Endothelial cell of umbilical vein (primary cell): ENCODE measurements around the gene GOLGA6B. TPM values are rescaled to one million over a fixed set of nuclear protein-coding genes. Genes with fewer than 3 reads are reported as not detected.
"Not testable (repeated sequence)": the region's sequence is repeated elsewhere in the genome, so short reads cannot be mapped to it uniquely, and the experiment has no call there.

Experiments
- BruUV-seq: library from RNA; stranded (reverse); fragments of 400-500 nt; replicated peaks from 2 replicates; lab custom pipeline; 2021; lab: Mats Ljungman, UMichigan
- CTCF ChIA-PET: fragments of 300-600, 350-600 bp; sonication (Branson Sonifier 250); formaldehyde crosslinking; loops from one replicate; lab custom pipeline; 2021; ENCODE audit warnings: antibody characterized with exemption, inconsistent platforms; lab: Charles Lee
- POLR2A ChIA-PET: fragments of 300-600, 350-600 bp; sonication (Branson Sonifier 250); formaldehyde crosslinking; loops from one replicate; lab custom pipeline; 2021; ENCODE audit warnings: antibody characterized with exemption, inconsistent platforms; lab: Charles Lee
- DNase-seq: peaks from one replicate; pipeline ENCODE4 v3.0.0-alpha.2; 2011; ENCODE audit warnings: low read depth, low spot score
- FAIRE-seq: peaks from 2 replicates; lab custom pipeline; 2011; peaks lifted over from hg19 to GRCh38; lab: Jason Lieb, UNC
- H2AFZ ChIP-seq: 2 replicates; pipeline ENCODE4 v1.6.0; 2012; ENCODE audit warnings: low read depth, low read length, control low read depth, inconsistent platforms
- H3K27ac ChIP-seq: 2 replicates; pipeline ENCODE4 v1.5.1; 2011; ENCODE audit warnings: low read depth, mild to moderate bottlenecking, control low read depth, low read length, moderate library complexity; ENCODE audit not compliant: insufficient read depth
- H3K27me3 ChIP-seq, 2 experiments: 2 replicates each; pipeline versions ENCODE4 v1.6.0 to v1.6.1; 2011; ENCODE audit warnings: low read length in 2 of 2, mixed read lengths in 1 of 2; ENCODE audit not compliant: control insufficient read depth in 2 of 2, insufficient read depth in 2 of 2
- H3K36me3 ChIP-seq, 2 experiments: 2 replicates in 1 of 2; 3 replicates in 1 of 2; pipeline ENCODE4 v1.5.1; 2011; ENCODE audit warnings: low read length in 2 of 2, mild to moderate bottlenecking in 1 of 2, moderate library complexity in 1 of 2; ENCODE audit not compliant: control insufficient read depth in 2 of 2, insufficient read depth in 2 of 2; ENCODE audit errors: extremely low read depth in 1 of 2
- H3K4me1 ChIP-seq: 3 replicates; pipeline ENCODE4 v1.5.1; 2011; ENCODE audit warnings: mild to moderate bottlenecking, low read length; ENCODE audit not compliant: control insufficient read depth, insufficient read depth; ENCODE audit errors: extremely low read depth
- H3K4me2 ChIP-seq: 2 replicates; pipeline ENCODE4 v1.6.1; 2011; ENCODE audit warnings: low read length, control low read depth, mixed read lengths; ENCODE audit not compliant: insufficient read depth
- H3K4me3 ChIP-seq, 3 experiments: fragments of 200-600 bp in 1 of 3; sonication (generic), shearing (Covaris generic) in 1 of 3; replicated peaks in 1 of 3; 2 replicates each; pipeline ENCODE4 v1.5.1; 2011 to 2016; ENCODE audit warnings: control low read depth in 3 of 3, low read length in 3 of 3, mild to moderate bottlenecking in 2 of 3, inconsistent platforms in 1 of 3, low read depth in 1 of 3, moderate library complexity in 1 of 3; ENCODE audit not compliant: insufficient read depth in 1 of 3
- H3K79me2 ChIP-seq: 2 replicates; pipeline ENCODE4 v1.6.0; 2012; ENCODE audit warnings: low read length, inconsistent platforms; ENCODE audit not compliant: control insufficient read depth, insufficient read depth
- H3K9ac ChIP-seq: replicated peaks from 2 replicates; pipeline ENCODE3; 2011; ENCODE audit warnings: low read length, control low read depth; ENCODE audit not compliant: insufficient read depth; ENCODE audit errors: extremely low read depth
- H3K9me1 ChIP-seq: replicated peaks from 3 replicates; pipeline ENCODE4 v1.6.0; 2011; ENCODE audit warnings: mild to moderate bottlenecking, low read length; ENCODE audit not compliant: control insufficient read depth, insufficient read depth; ENCODE audit errors: extremely low read depth
- H3K9me3 ChIP-seq: replicated peaks from 2 replicates; pipeline ENCODE4 v1.5.1; 2012; ENCODE audit warnings: low read length, inconsistent platforms; ENCODE audit not compliant: control insufficient read depth, insufficient read depth
- H4K20me1 ChIP-seq: replicated peaks from 2 replicates; pipeline ENCODE3; 2011; ENCODE audit warnings: mild to moderate bottlenecking, low read length; ENCODE audit not compliant: control insufficient read depth, insufficient read depth; ENCODE audit errors: extremely low read depth
- dilution Hi-C: fragments of 300-500 bp; cut with MboI; formaldehyde crosslinking; loops from one replicate; pipeline ENCODE4 v1.15.0; 2019; ENCODE audit warnings: low sequenced_read_pairs; ENCODE audit not compliant: extremely low pct_ligation_motif_present
- intact Hi-C: fragments of 100-400 bp; cut with micrococcal nuclease; formaldehyde crosslinking; loops from one replicate; pipeline ENCODE4 v1.10.0; 2022
- polyA plus RNA-seq, 4 experiments: library from polyadenylated mRNA; depleted of rRNA in 3 of 4; stranded (reverse) in 3 of 4; unstranded in 1 of 4; fragments of >200 nt; gene quantifications; 2 replicates each; pipeline versions ENCODE4 v1.2.1 to v1.2.3, GENCODE V29; 2011 to 2012; ENCODE audit warnings: missing spikeins in 1 of 4
- total RNA-seq: library from RNA; stranded (reverse); gene quantifications from 2 replicates; pipeline ENCODE4 v1.2.3, GENCODE V29; 2021

The GOLGA6B gene
- total and polyA plus RNA-seq, 2 donors (not counting 3 experiments of a cell fraction or from before 2014, with no cell fraction given): not detected

- H3K36me3 ChIP-seq, H3K4me2 ChIP-seq, H3K9ac ChIP-seq, H3K79me2 ChIP-seq, POLR2A ChIA-PET, intact Hi-C loops, H4K20me1 ChIP-seq, H3K27me3 ChIP-seq, H3K9me3 ChIP-seq, FAIRE-seq, H3K4me1 ChIP-seq, H3K9me1 ChIP-seq, DNase-seq, H3K27ac ChIP-seq, BruUV-seq, CTCF ChIA-PET, H2AFZ ChIP-seq, dilution Hi-C loops, H3K4me3 ChIP-seq: not testable (repeated sequence)
Measured at GRCh38 chr15:72639759-72640483, 14.6 kb upstream of the GOLGA6B start.

- H3K36me3 ChIP-seq, H3K4me2 ChIP-seq, H3K9me3 ChIP-seq, CTCF ChIA-PET, BruUV-seq, H4K20me1 ChIP-seq, DNase-seq, POLR2A ChIA-PET, dilution Hi-C loops, H3K9me1 ChIP-seq, H3K4me1 ChIP-seq, H2AFZ ChIP-seq, intact Hi-C loops, H3K9ac ChIP-seq, H3K4me3 ChIP-seq, H3K27me3 ChIP-seq, H3K27ac ChIP-seq, H3K79me2 ChIP-seq, FAIRE-seq: not testable (repeated sequence)
Measured at GRCh38 chr15:72642271-72642670, 12.2 kb upstream of the GOLGA6B start.

- H3K9me3 ChIP-seq, intact Hi-C loops, FAIRE-seq, H3K36me3 ChIP-seq, H3K4me1 ChIP-seq, H3K4me2 ChIP-seq, H3K79me2 ChIP-seq, POLR2A ChIA-PET, CTCF ChIA-PET, H3K9ac ChIP-seq, H3K27ac ChIP-seq, H3K9me1 ChIP-seq, H4K20me1 ChIP-seq, BruUV-seq, DNase-seq, H3K4me3 ChIP-seq, dilution Hi-C loops, H3K27me3 ChIP-seq, H2AFZ ChIP-seq: not testable (repeated sequence)
Measured at GRCh38 chr15:72648631-72649253, 5.8 kb upstream of the GOLGA6B start.

- H3K27ac ChIP-seq, H4K20me1 ChIP-seq, H3K4me3 ChIP-seq, H3K79me2 ChIP-seq, H3K9ac ChIP-seq, BruUV-seq, H3K9me3 ChIP-seq, H3K36me3 ChIP-seq, dilution Hi-C loops, POLR2A ChIA-PET, H3K9me1 ChIP-seq, H2AFZ ChIP-seq, intact Hi-C loops, H3K4me1 ChIP-seq, FAIRE-seq, DNase-seq, H3K27me3 ChIP-seq, CTCF ChIA-PET, H3K4me2 ChIP-seq: not testable (repeated sequence)
Measured at GRCh38 chr15:72656014-72656413, 1.5 kb downstream of the GOLGA6B start.
